Hematopoietic multipotent progenitor cell (in vitro differentiated cells): Measurements from ENCODE around the gene UPK1B. TPM values are rescaled to one million over a fixed set of nuclear protein-coding genes. Genes with fewer than 3 reads are reported as not detected.

Experiments
- DNase-seq, 3 donors: peaks; one replicate each; pipeline ENCODE4 v3.0.0-alpha.2; 2011 to 2015; ENCODE audit warnings: low read depth in 2 of 3, low spot score in 2 of 3
- total RNA-seq: library from RNA; depleted of rRNA; stranded (reverse); fragments of >200 nt; gene quantifications from one replicate; pipeline ENCODE4 v1.2.3, GENCODE V29; 2012

The UPK1B gene
- total RNA-seq, 1 donor, result not detected

GRCh38 chr3:119175872-119176756 is 2.7 kb downstream of the UPK1B start:
- DNase-seq, result no peak

GRCh38 chr3:119176778-119177177 is 3.4 kb downstream of the UPK1B start:
- no peak for DNase-seq

GRCh38 chr3:119177321-119177720 is 3.9 kb downstream of the UPK1B start:
- no peak for DNase-seq

DNA sequence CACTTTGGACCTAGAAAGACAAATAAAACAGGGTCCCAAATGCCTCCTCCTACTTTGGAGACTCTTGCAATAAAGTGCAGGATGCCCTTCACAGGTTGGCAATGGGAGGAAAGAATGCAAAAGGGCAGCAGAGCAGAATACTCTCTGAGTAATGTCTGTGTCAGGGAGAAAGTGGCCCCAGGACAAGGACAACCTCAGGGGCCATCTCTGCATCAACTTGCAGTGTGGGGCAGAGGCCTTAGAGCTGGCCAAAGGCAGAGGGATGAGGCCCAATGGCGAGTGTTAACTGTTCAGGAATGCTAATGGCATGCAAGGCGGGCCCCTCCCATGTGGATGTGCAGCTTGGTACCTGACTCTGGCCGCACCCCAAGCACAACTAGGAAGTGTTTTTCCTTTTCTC is 8.4 kb downstream of the UPK1B start:
- DNase-seq, result no peak

GRCh38 chr3:119184111-119184510 is 10.7 kb downstream of the UPK1B start:
- no peak for DNase-seq

GRCh38 chr3:119184796-119185570 is 11.6 kb downstream of the UPK1B start:
- DNase-seq, result no peak

DNA sequence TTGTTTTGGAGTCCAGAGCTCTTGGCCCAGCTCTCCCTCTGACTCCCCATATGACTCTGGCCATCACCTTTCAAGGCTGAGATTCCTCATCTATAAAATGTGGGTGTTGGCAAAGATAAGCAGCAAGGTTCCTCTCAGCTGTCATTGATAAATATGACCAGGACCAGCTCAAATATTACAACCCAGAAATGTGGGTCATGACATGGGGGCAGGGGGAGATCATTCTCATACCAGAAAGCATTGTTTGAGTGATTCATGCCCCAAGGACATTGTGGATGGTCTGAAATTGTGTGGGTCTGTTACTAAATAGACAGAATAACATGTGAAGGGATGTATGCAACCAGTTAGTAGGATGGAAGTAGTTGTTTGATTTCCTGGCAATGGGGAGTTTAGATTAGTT is 13.9 kb downstream of the UPK1B start:
- DNase-seq, result no peak

- no peak for DNase-seq
Measured at GRCh38 chr3:119191800-119192199, 18.4 kb downstream of the UPK1B start.

- DNase-seq, result no peak
Measured at GRCh38 chr3:119194237-119195150, 21.1 kb downstream of the UPK1B start.

DNA sequence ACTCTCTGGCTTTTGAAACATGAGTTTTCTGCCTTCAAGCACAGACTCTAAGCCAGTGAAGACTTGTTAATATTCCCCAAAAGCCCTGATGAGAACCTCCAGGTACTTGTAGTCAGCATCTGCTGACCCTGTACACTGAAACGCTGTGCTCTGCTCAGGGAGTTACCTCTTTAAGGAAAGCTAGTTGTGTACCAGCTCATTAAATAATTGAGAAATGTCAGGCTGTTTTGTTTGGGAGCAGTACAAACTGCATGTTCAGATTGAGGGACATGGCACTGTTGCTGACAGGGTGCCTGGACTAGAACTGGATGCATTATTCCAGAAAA is 21.7 kb downstream of the UPK1B start:
- no peak for DNase-seq

GRCh38 chr3:119195911-119196310 is 22.5 kb downstream of the UPK1B start:
- DNase-seq, result no peak

DNA sequence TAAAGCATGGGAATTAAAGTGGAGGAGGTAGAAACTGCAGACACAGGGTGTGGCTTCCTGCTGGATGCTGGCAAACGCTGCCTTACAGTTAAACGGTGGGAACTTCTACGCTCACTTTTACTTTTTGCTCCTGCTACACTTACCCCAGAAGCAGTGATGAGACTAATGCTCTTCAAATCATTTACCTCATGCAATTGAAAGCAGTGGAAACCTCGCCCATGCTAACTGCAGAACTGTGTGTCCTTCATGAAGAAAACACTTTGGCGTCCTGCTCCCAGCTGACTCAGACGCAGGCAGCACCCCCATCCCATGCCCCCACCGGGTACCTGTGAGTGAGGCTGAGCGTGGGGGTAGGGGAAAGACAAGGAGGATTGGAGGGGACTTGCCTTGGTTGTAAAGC is 31.8 kb downstream of the UPK1B start:
- no peak for DNase-seq

DNA sequence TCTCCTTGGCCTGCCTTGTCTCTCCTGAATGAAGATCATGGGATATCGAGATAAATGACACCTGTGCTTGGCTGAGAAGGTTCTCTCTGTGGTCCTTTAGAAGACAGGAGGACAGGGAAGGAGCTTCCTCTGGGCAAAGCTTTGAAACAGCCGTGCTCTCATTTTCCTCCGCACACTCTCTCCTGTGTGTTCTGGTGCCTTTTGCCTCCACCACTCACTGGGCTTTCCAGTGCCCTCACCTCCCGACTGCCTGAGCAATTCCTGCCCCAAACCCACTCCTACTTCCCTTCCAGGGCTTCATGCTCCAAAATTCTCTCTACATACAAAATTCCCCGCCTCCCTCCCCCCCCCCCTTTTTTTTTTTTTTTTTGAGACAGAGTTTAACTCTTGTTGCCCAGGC is 32.3 kb downstream of the UPK1B start:
- no peak for DNase-seq

DNA sequence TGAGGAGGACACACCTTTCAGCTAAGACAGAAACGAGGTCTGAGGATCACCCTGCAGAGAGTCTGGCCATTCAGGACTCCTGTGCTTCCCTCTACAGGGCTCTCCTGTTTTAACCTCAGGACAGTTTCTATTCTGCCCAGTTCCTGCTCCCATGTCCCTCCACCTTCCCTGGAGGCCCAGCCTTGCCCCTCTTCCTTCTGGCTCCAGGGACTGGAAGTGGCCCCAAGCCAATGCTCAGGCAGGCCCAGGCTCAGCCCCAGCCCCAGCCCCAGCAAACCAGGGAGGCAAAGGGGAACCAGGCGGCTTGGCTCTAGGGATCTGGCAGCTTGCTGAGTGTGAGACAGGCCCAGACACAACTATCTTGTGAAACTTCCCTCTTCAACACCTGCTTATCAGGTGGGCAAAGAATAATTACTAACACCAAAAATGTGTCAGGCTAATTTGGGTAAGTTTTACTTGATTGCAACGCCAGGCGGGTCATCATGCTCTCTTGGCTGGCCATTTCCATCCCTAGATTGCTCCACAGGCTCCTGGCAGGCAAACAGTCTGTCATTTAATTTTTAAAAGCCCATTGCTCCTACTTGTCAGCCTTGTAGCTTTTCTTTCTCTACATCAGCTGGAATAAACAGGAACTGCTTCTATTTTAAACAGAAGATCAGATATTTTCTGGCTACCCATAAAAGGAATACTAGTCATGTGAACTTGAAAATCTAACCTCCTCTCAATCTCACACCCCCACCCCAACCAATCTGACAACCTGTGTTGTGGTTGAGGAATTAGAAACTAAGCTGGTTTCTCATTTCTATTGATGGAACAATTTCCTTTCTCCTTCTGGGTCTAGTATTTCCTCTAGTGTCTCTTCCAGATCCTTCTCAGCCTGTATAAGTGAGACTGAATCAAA is 33.5 kb downstream of the UPK1B start:
- DNase-seq, result no peak

DNA sequence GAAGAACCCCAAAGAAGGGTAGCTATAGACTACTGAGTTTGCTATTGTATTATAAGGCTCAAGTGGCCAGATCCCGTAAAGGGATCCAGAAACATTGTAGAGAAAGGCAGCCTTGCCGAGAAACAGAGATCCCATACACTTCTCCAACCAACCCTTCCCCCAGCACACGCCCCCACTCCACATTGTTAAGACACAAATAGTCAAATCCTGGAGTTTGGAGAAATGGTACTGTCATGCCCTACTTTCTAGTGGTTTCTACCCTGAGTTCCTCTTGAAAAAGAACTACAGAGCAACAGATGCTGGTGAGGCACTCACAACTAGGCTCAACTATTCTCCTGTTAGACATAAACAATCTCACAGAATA is 34.1 kb downstream of the UPK1B start:
- no peak for DNase-seq

GRCh38 chr3:119211193-119211592 is 37.8 kb downstream of the UPK1B start:
- DNase-seq, result no peak

DNA sequence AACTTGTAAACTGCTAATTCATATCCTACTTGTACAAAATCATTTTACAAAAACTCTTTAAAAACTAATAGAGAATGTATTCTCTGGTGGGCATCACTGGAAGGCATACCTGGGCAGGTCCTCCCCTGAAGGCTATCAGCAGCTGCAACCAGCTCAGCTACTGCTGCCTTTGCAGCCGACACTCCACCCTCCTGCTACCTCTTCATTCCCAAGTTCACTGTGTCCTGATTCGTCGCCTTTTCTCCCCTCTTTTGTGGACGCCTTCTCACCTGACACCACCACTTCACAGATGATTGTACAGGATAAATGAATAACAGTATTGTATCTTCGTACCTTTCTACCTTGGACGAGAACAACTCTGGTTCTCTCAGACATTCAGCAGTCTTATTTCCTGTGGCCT is 38.4 kb downstream of the UPK1B start:
- DNase-seq, result no peak

- DNase-seq, result peak in 1 of 3 donors; percentile 10
Measured at GRCh38 chr3:119219069-119219468, 45.7 kb downstream of the UPK1B start.

GRCh38 chr3:119220198-119220597 is 46.8 kb downstream of the UPK1B start:
- no peak for DNase-seq
